Measurements from ENCODE around the gene NAT16. TPM values are rescaled to one million over a fixed set of nuclear protein-coding genes. Genes with fewer than 3 reads are reported as not detected.

NAT16 gene
- total and polyA plus RNA-seq, 2 of the 13 experiments (the other 11 are each of a cell fraction or from before 2014, with no cell fraction given): 0.04 TPM; not detected in 1

GRCh38 chr7:101200862-101201599, 20.9 kb upstream of the NAT16 start, which contains the start of gene MOGAT3 (continued):
- TF ChIP-seq, protein P1, sequence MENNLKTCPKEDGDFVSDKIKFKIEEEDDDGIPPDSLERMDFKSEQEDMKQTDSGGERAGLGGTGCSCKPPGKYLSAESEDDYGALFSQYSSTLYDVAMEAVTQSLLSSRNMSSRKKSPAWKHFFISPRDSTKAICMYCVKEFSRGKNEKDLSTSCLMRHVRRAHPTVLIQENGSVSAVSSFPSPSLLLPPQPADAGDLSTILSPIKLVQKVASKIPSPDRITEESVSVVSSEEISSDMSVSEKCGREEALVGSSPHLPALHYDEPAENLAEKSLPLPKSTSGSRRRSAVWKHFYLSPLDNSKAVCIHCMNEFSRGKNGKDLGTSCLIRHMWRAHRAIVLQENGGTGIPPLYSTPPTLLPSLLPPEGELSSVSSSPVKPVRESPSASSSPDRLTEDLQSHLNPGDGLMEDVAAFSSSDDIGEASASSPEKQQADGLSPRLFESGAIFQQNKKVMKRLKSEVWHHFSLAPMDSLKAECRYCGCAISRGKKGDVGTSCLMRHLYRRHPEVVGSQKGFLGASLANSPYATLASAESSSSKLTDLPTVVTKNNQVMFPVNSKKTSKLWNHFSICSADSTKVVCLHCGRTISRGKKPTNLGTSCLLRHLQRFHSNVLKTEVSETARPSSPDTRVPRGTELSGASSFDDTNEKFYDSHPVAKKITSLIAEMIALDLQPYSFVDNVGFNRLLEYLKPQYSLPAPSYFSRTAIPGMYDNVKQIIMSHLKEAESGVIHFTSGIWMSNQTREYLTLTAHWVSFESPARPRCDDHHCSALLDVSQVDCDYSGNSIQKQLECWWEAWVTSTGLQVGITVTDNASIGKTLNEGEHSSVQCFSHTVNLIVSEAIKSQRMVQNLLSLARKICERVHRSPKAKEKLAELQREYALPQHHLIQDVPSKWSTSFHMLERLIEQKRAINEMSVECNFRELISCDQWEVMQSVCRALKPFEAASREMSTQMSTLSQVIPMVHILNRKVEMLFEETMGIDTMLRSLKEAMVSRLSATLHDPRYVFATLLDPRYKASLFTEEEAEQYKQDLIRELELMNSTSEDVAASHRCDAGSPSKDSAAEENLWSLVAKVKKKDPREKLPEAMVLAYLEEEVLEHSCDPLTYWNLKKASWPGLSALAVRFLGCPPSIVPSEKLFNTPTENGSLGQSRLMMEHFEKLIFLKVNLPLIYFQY (CRISPR knock-in tag; IDR thresholded peaks at IDR 0.05; ENCODE audit: borderline replicate concordance): peak; percentile 36; the same call in 1 of the 2 replicates
- TF ChIP-seq THAP11 (CRISPR knock-in tag; IDR thresholded peaks at IDR 0.05) (peak; percentile 66), IRF2 (CRISPR knock-in tag; IDR thresholded peaks at IDR 0.05) (peak; percentile 67), MLX (CRISPR knock-in tag; IDR thresholded peaks at IDR 0.05) (peak; percentile 62), ZNF468 (CRISPR knock-in tag; IDR thresholded peaks at IDR 0.05) (no peak), NCOA1 (CRISPR knock-in tag; IDR thresholded peaks at IDR 0.05) (no peak), GZF1 (CRISPR knock-in tag; IDR thresholded peaks at IDR 0.05) (peak; percentile 60; the same call in 1 of the 2 replicates), SMARCE1 (IDR thresholded peaks at IDR 0.05; ENCODE audit: borderline replicate concordance) (no peak), SYNCRIP (IDR thresholded peaks at IDR 0.05; ENCODE audit: insufficient read depth, low read depth, low read length) (no peak), THAP8 (CRISPR knock-in tag; IDR thresholded peaks at IDR 0.05; ENCODE audit: borderline replicate concordance) (no peak), BCL6 (CRISPR knock-in tag; IDR thresholded peaks at IDR 0.05) (peak; percentile 93), ZNF234 (CRISPR knock-in tag; conservative IDR thresholded peaks at IDR 0.05) (no peak), ATAD3A (CRISPR knock-in tag; IDR thresholded peaks at IDR 0.05) (no peak), ZNF773 (CRISPR knock-in tag; IDR thresholded peaks at IDR 0.05; ENCODE audit: borderline replicate concordance) (no peak), ZSCAN22 (CRISPR knock-in tag; IDR thresholded peaks at IDR 0.05) (no peak), ZNF441 (CRISPR knock-in tag; IDR thresholded peaks at IDR 0.05; ENCODE audit: borderline replicate concordance) (no peak; the same call in 1 of the 2 replicates), ZC3H13 (CRISPR knock-in tag; IDR thresholded peaks at IDR 0.05) (peak; percentile 86)
- TF ChIP-seq, protein P2, sequence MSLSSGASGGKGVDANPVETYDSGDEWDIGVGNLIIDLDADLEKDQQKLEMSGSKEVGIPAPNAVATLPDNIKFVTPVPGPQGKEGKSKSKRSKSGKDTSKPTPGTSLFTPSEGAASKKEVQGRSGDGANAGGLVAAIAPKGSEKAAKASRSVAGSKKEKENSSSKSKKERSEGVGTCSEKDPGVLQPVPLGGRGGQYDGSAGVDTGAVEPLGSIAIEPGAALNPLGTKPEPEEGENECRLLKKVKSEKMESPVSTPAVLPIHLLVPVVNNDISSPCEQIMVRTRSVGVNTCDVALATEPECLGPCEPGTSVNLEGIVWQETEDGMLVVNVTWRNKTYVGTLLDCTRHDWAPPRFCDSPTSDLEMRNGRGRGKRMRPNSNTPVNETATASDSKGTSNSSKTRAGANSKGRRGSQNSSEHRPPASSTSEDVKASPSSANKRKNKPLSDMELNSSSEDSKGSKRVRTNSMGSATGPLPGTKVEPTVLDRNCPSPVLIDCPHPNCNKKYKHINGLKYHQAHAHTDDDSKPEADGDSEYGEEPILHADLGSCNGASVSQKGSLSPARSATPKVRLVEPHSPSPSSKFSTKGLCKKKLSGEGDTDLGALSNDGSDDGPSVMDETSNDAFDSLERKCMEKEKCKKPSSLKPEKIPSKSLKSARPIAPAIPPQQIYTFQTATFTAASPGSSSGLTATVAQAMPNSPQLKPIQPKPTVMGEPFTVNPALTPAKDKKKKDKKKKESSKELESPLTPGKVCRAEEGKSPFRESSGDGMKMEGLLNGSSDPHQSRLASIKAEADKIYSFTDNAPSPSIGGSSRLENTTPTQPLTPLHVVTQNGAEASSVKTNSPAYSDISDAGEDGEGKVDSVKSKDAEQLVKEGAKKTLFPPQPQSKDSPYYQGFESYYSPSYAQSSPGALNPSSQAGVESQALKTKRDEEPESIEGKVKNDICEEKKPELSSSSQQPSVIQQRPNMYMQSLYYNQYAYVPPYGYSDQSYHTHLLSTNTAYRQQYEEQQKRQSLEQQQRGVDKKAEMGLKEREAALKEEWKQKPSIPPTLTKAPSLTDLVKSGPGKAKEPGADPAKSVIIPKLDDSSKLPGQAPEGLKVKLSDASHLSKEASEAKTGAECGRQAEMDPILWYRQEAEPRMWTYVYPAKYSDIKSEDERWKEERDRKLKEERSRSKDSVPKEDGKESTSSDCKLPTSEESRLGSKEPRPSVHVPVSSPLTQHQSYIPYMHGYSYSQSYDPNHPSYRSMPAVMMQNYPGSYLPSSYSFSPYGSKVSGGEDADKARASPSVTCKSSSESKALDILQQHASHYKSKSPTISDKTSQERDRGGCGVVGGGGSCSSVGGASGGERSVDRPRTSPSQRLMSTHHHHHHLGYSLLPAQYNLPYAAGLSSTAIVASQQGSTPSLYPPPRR (CRISPR knock-in tag; IDR thresholded peaks at IDR 0.05; ENCODE audit: borderline replicate concordance): peak; percentile 91
